Fibroblast of gingiva (primary cell): ENCODE data around the gene IQCM.
A peak's percentile ranks its signal among the peaks of the same experiment; 100 is the strongest.
"Not testable (repeated sequence)": the region's sequence is repeated elsewhere in the genome, so short reads cannot be mapped to it uniquely, and the experiment has no call there.

Experiments
- DNase-seq: peaks from one replicate; pipeline ENCODE4 v3.0.0-alpha.2; 2011; ENCODE audit warnings: low read depth

The IQCM gene

DNA sequence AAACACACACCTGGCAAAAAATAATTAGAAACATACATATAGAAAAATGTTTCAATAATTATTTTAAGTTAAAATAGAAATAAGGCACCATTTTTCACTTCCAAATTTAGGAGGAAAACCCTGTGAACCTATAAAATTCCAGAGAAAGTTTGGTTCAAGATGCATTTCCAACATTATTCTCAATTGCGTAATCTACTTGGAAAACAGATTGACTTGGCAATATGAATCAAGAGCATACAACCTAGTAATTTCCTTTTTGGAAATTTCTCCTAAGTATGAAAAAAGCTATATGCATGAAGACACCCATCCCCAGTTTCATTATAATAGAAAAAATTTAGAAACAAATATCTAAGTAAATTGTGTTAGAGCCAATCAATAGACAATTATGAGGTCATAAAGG, 242.9 kb downstream of the IQCM start:
- no peak for DNase-seq

- no peak for DNase-seq
Measured at GRCh38 chr4:149555799-149556198, 259.8 kb downstream of the IQCM start.

GRCh38 chr4:149555146-149555545, 260.5 kb downstream of the IQCM start:
- no peak for DNase-seq

GRCh38 chr4:149553959-149554520, 261.6 kb downstream of the IQCM start:
- no peak for DNase-seq

- no peak for DNase-seq
Measured at GRCh38 chr4:149552601-149553000, 263.0 kb downstream of the IQCM start.

- DNase-seq, result peak; percentile 15
Measured at GRCh38 chr4:149549911-149550310, 265.7 kb downstream of the IQCM start.

GRCh38 chr4:149534779-149535178, 280.9 kb downstream of the IQCM start:
- DNase-seq, result peak; percentile 21

DNA sequence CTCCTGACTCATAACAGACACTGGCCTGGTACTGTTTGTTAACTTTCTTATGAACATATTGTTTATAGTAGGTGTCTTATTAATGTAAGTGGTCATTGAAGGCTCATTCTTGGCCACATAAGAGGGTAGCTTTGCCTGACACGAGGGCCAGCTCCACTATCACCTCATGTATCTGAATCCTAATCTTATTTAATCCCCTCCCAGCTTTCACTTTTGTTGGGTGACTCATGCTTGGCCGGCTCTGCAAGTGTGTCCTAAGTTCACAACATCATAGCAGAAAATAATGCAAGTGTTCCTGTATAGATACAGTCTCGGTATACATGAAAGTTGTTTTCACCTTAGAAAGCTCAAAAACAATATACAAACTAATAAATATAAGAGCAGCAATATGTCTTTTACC, 283.8 kb downstream of the IQCM start:
- DNase-seq, result peak; percentile 5

- no peak for DNase-seq
Measured at GRCh38 chr4:149523039-149523438, 292.6 kb downstream of the IQCM start.

DNA sequence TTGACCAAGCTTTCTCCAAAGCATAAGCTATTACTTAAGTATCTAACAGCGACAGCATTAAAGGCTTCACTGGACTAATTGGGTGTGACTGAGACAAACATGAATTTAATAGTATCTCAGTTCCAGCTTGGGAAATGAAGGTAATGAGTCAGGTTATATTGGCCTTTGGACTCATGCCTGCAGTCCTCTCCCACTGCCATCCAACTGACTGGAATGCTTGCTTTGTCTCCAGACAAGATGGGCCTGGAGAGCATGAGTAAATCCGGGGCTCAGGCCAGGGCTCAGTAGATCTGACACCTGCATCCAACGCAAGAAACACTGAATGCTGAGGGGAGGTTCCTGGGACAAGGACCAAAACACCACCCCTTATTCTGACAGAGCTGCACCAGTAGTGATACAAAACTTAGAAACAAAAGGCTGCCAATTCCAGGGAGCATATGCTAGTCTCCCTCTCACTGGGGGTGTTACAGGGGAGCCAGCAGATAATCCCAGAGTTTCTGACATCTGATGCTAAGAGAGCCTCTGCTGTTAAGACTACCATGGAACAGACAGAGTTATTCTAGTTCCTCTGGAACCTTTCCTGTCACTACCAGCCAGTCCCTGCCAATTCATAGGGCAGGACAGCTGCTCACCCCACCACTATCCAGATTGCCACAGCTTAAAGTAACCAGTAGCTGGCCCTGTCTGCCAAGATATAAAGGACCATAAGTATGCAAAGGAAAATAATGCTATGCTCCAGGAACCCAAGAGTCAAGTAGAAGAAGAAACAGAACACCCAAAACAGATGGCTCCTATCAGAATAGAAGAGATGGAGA, 293.8 kb downstream of the IQCM start:
- DNase-seq, result peak; percentile 19

DNA sequence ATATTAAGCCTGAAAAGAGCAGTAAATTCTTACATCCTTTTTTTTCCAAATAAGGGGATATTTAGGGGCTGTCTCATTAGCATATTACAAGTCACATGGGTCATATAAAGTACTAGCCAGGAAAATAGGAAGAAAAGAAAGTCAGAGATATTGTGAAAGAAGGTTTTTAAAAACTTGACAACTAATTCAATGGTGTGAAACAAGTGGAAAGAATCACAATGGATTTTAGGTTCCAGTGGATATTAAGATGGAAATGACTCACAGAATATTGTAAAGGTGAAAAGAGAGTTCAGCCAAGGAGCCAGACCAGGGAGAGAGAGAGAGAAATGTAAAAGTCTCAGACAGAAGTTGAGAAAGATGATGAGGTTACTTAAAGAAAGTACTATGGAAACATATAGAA, 297.2 kb downstream of the IQCM start:
- no peak for DNase-seq

- no peak for DNase-seq
Measured at GRCh38 chr4:149513081-149513480, 302.6 kb downstream of the IQCM start.

GRCh38 chr4:149512501-149512900, 303.1 kb downstream of the IQCM start:
- peak; percentile 66 for DNase-seq

DNA sequence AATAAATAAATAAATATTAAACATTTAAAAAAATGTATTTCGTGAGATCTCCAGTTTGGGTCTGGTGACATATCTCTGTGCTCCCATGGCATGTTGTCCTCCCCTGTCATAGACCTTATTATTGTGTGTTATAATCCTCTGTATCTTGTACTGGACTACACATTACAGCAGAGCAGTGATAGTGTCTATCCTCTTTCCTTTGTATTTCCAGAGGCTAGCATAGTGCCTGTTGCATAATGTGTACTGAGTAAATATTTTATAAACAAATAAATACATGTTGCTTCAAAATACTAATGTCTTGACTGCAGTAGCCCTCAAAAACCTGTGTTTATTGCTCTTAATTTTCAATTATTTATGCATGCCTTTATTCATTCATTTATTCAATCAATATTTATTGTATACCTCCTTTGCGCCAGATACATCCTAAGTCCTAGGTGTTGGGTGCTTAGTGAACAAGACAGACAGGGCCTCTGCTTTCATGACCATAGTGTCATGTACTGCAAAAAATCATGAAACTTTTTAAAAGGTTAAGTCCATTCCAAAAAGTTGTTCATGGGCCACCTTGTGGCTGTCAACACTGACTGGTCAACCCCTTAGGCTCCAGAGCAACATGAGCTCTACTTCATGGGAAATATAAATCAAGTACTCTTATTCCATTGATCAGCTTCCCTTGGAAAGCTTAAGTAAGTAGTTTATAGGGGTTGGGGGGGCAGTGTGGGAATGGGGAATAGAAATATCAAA, 303.9 kb downstream of the IQCM start:
- DNase-seq, result no peak

DNA sequence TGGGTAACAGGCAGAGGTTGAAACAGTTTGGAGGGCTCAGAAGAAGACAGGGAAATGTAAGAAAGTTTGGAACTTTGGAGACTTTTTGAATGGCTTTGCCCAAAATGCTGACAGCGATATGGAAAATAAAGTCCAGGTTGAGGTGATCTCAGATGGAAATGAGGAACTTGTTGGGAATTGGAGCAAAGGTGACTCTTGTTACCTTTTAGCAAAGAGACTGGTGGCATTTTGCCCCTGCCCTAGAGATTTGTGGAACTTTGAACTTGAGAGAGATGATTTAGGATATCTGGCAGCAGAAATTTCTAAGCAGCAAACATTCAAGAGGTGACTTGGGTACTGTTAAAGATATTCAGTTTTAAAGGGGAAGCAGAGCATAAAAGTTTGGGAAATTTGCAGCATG, 308.3 kb downstream of the IQCM start:
- DNase-seq, result not testable (repeated sequence)

DNA sequence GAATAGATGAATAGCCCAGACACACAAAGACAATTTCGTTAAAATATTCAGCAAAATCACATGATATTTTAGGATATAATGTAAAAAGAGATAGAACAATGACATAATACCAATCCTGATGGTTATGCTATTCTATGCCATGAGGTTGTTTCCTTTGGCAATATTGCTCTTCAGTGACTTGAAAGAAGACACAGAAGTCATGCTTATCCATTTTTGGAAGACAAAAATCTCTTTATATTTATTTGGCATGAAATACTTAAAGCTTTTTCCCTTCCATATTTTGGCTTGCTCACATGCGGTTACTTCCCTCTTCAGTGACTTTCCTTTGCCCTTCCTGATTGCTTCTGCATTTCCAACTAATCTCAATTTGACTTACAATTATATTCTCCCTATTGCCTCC, 314.8 kb downstream of the IQCM start:
- DNase-seq, result no peak

GRCh38 chr4:149499726-149500125, 315.9 kb downstream of the IQCM start:
- no peak for DNase-seq

GRCh38 chr4:149498246-149498645, 317.4 kb downstream of the IQCM start:
- DNase-seq, result no peak

- DNase-seq, result no peak
Measured at GRCh38 chr4:149493492-149493891, 322.2 kb downstream of the IQCM start.

DNA sequence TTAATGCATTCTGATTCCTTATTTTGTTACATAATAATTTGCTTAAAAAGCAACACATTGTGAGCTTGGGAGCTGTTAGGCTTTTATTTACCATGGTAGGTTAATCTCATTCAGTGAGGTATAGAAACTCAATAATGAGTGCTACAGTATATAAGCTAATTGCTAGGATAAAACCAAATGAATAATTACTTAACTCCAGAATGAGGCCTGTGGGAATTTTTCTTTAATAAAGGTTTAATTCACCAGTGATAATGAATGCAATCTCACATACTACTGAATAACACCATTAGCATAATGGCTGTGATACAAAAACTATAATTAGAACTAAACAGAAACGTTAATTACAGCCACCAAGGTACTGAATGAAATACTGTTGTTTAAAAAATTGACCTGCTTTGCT, 326.3 kb downstream of the IQCM start:
- DNase-seq, result no peak

DNA sequence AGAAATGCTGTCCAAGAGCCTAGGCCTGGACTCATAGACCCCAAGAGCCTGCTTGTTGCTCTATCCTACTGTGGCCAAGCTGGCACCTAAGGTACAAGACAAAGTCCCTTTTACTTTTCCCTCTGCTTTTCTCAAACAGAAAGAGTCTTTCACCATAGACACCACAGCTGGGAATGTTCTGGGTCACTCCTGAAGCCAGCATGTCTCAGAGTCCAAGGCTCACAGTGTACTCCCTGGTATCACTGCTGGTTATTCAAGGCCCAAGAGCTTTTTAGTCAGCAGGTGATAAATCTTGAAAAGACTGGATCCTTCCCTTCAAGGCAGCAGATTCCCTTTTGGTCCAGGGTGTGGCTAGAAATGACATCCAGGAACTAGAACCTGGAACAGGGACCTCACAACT, 328.8 kb downstream of the IQCM start:
- no peak for DNase-seq

GRCh38 chr4:149468669-149469068, 347.0 kb downstream of the IQCM start:
- DNase-seq, result not testable (repeated sequence)

- no peak for DNase-seq
Measured at GRCh38 chr4:149466446-149466845, 349.2 kb downstream of the IQCM start.
